ENCODE results near the gene PPM1A.

- no peak for TF ChIP-seq FOXA1 (IDR thresholded peaks at IDR 0.05)
- peak; percentile 41; the same call in 1 of the 2 replicates for TF ChIP-seq L3MBTL2 (conservative IDR thresholded peaks at IDR 0.05)
- TF ChIP-seq SUZ12 (IDR thresholded peaks at IDR 0.05): no peak
- TF ChIP-seq BHLHE40 (IDR thresholded peaks at IDR 0.05; ENCODE audit: borderline replicate concordance): no peak
- no peak for TF ChIP-seq FOXK2 (IDR thresholded peaks at IDR 0.05)
- no peak for TF ChIP-seq ARNT (IDR thresholded peaks at IDR 0.05)
- no peak for TF ChIP-seq FOXM1 (IDR thresholded peaks at IDR 0.05; ENCODE audit: borderline replicate concordance)
- TF ChIP-seq TARDBP (IDR thresholded peaks at IDR 0.05): no peak
Observed at GRCh38 chr14:60331201-60332045, 82.4 kb downstream of the PPM1A start.
